SU-DHL-6 (cell line): ENCODE measurements around the gene PTPN4.

Experiments used
- H2AFZ ChIP-seq: fragments of 200-600 bp; sonication (generic); 2 replicates; pipeline ENCODE4 v1.6.1; 2014; ENCODE audit warnings: low read depth, mild to moderate bottlenecking, moderate library complexity, mixed read lengths, antibody characterized with exemption, low read length; ENCODE audit not compliant: severe bottlenecking
- H3F3A ChIP-seq: fragments of 200-600 bp; shearing (Covaris generic); 2 replicates; pipeline ENCODE4 v1.6.0; 2016; ENCODE audit warnings: antibody characterized with exemption, mild to moderate bottlenecking; ENCODE audit not compliant: insufficient read depth
- H3K27ac ChIP-seq: fragments of 200-600 bp; sonication (generic); 2 replicates; pipeline ENCODE4 v1.5.1; 2016; ENCODE audit warnings: low read depth, mild to moderate bottlenecking, low read length, moderate library complexity, mixed read lengths
- H3K27me3 ChIP-seq: fragments of 200-600 bp; sonication (generic), shearing (Covaris generic); 2 replicates; pipeline ENCODE4 v1.6.0; 2014; ENCODE audit warnings: mild to moderate bottlenecking, low read length
- H3K36me3 ChIP-seq: fragments of 200-600 bp; sonication (generic); 2 replicates; pipeline ENCODE4 v1.6.1; 2014; ENCODE audit warnings: mild to moderate bottlenecking, low read length, mixed read lengths
- H3K4me2 ChIP-seq: fragments of 300-600, 200-600 bp; shearing (Covaris generic), sonication (generic); 2 replicates; pipeline ENCODE4 v1.6.0; 2014; ENCODE audit warnings: low read length, low read depth, mild to moderate bottlenecking; ENCODE audit not compliant: poor library complexity, severe bottlenecking
- H3K4me3 ChIP-seq: fragments of 200-600 bp; sonication (generic); 2 replicates; pipeline ENCODE4 v1.5.1; 2014; ENCODE audit warnings: antibody characterized with exemption, low read length, mild to moderate bottlenecking, mixed read lengths; ENCODE audit not compliant: insufficient read depth, poor library complexity, severe bottlenecking
- H3K79me2 ChIP-seq: fragments of 200-600 bp; sonication (generic); 2 replicates; pipeline ENCODE4 v1.6.1; 2014; ENCODE audit warnings: mild to moderate bottlenecking, low read length, moderate library complexity; ENCODE audit not compliant: insufficient read depth
- H3K9ac ChIP-seq: fragments of 200-600 bp; sonication (generic); 2 replicates; pipeline ENCODE4 v1.7.0; 2014; ENCODE audit warnings: mild to moderate bottlenecking, low read length
- H3K9me2 ChIP-seq: fragments of 200-600 bp; sonication (generic); replicated peaks from 2 replicates; pipeline ENCODE4 v1.6.1; 2014; ENCODE audit warnings: low read length; ENCODE audit not compliant: insufficient read depth
- H3K9me3 ChIP-seq: fragments of 200-600 bp; sonication (generic); 2 replicates; pipeline ENCODE4 v1.6.1; 2014; ENCODE audit warnings: low read length, mixed read lengths; ENCODE audit not compliant: insufficient read depth
- H4K20me1 ChIP-seq: fragments of 200-600 bp; sonication (generic); 2 replicates; pipeline ENCODE4 v1.6.1; 2014; ENCODE audit warnings: low read depth, mild to moderate bottlenecking, antibody characterized with exemption, low read length, moderate library complexity, mixed read lengths
- EZH2phosphoT487 ChIP-seq: fragments of 200-600 bp; sonication (generic), shearing (Covaris generic); conservative IDR thresholded peaks from 2 replicates; pipeline ENCODE4 v1.6.1; 2018; ENCODE audit warnings: mild to moderate bottlenecking, antibody characterized with exemption, low read length, moderate library complexity, mixed read lengths
- TF ChIP-seq, protein P1 (sequence below): fragments of 200-600 bp; sonication (generic); IDR thresholded peaks from one replicate; pipeline ENCODE4 v1.5.1; 2017; ENCODE audit warnings: antibody characterized with exemption, mild to moderate bottlenecking, low read length, moderate library complexity; ENCODE audit not compliant: insufficient read depth, poor library complexity, severe bottlenecking

PTPN4 gene

GRCh38 chr2:119794237-119794636 is 34.5 kb downstream of the PTPN4 start:
- Histone ChIP-seq H3K27me3 (no peaks in the 10 kb centered on the region), H3K9ac (no peak overlapping the region), H4K20me1 (peaks cover 7% of the 10 kb centered on the region; the same call in 1 of the 2 replicates), H3K4me3 (no peak overlapping the region), H3K4me2 (no peak overlapping the region), H3K27ac (no peak overlapping the region), H3K9me2 (no peaks in the 10 kb centered on the region), H3K9me3 (peaks cover 35% of the 10 kb centered on the region; the same call in 1 of the 2 replicates), H3K36me3 (peaks cover 3% of the 10 kb centered on the region; the same call in 1 of the 2 replicates), H2AFZ (no peak overlapping the region), H3F3A (no peaks in the 10 kb centered on the region), H3K79me2 (peaks cover 8% of the 10 kb centered on the region; the same call in 1 of the 2 replicates)
- no peak for TF ChIP-seq EZH2phosphoT487
- TF ChIP-seq, protein P1, sequence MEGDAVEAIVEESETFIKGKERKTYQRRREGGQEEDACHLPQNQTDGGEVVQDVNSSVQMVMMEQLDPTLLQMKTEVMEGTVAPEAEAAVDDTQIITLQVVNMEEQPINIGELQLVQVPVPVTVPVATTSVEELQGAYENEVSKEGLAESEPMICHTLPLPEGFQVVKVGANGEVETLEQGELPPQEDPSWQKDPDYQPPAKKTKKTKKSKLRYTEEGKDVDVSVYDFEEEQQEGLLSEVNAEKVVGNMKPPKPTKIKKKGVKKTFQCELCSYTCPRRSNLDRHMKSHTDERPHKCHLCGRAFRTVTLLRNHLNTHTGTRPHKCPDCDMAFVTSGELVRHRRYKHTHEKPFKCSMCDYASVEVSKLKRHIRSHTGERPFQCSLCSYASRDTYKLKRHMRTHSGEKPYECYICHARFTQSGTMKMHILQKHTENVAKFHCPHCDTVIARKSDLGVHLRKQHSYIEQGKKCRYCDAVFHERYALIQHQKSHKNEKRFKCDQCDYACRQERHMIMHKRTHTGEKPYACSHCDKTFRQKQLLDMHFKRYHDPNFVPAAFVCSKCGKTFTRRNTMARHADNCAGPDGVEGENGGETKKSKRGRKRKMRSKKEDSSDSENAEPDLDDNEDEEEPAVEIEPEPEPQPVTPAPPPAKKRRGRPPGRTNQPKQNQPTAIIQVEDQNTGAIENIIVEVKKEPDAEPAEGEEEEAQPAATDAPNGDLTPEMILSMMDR = no peak

GRCh38 chr2:119795309-119796303 is 35.9 kb downstream of the PTPN4 start:
- Histone ChIP-seq H3K27me3 (no peaks in the 10 kb centered on the region), H2AFZ (no peak overlapping the region), H3K9me3 (peaks cover 28% of the 10 kb centered on the region; the same call in 1 of the 2 replicates), H4K20me1 (peaks cover 14% of the 10 kb centered on the region; the same call in 1 of the 2 replicates), H3F3A (no peaks in the 10 kb centered on the region), H3K9ac (no peak overlapping the region), H3K9me2 (no peaks in the 10 kb centered on the region), H3K27ac (no peak overlapping the region), H3K79me2 (peaks cover 8% of the 10 kb centered on the region; the same call in 1 of the 2 replicates), H3K36me3 (no peaks in the 10 kb centered on the region), H3K4me2 (no peak overlapping the region), H3K4me3 (no peak overlapping the region)
- TF ChIP-seq EZH2phosphoT487 = no peak
- TF ChIP-seq, protein P1 = no peak

DNA sequence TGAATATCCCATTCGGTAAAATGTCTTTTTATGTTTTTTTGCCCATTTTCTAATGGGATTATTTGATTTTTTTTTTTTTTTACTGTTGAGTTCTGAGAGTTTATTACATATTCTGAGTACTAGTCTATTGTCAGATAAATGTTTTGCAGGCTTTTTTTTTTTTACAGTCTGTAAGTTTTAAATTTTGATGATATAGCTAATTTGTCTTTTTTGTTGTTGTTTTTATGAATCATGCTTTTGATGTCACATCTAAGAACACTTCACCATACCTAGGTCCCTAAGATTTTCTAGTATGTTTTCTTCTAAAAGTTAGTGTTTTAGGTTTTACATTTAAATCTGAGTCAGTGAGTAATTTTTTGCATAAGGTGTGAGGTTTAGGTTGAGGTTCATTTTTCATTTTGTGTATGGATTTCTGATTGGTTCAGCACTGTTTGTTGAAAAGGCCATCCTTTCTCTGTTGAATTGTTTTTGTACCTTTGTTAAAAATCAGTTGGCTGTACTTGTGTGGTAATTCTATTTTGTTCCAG is 40.7 kb downstream of the PTPN4 start:
- H3K36me3 ChIP-seq = no peaks in the 10 kb centered on the region
- no peaks in the 10 kb centered on the region for H3K27me3 ChIP-seq
- H3K9me3 ChIP-seq = no peaks in the 10 kb centered on the region
- peaks cover 14% of the 10 kb centered on the region; the same call in 1 of the 2 replicates for H4K20me1 ChIP-seq
- no peak overlapping the region for H3K9ac ChIP-seq
- no peaks in the 10 kb centered on the region for H3F3A ChIP-seq
- no peak overlapping the region for H3K4me3 ChIP-seq
- no peak overlapping the region for H3K4me2 ChIP-seq
- H2AFZ ChIP-seq = no peak overlapping the region
- no peaks in the 10 kb centered on the region; the same call in 1 of the 2 replicates for H3K79me2 ChIP-seq
- TF ChIP-seq EZH2phosphoT487 = no peak
- TF ChIP-seq, protein P1 = no peak
- no peaks in the 10 kb centered on the region for H3K9me2 ChIP-seq
- H3K27ac ChIP-seq = no peak overlapping the region
